ENCODE results near the gene OMA1.
A peak's percentile ranks its signal among the peaks of the same experiment; 100 is the strongest.

The OMA1 gene

DNA sequence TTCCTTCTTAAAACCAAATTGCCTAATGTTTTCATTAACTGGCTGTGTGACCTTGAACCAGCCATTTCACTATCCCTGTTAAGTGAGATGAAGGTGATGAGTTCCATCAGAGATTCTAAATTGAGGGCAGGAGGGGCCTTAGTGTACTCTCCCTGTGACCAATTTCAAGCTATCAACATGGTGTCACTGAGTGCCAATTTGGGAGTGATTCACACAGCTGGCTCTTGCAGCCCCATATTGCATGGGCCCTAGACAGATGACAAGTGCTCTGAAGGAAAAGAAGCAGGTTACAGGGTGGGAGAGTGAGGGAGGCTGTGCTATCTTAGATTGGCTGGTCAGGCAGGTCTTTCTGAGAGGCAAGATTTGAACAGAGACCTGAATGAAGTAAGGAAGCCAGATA lies 43.5 kb upstream of the OMA1 start:
- Histone ChIP-seq H2AFZ (ENCODE audit: insufficient read depth, low read length, poor library complexity) (no peak overlapping the region), H3K36me3 (ENCODE audit: control insufficient read depth in 1 of 2, insufficient read depth in 2 of 2, low read length in 2 of 2) (no peaks in the 10 kb centered on the region), H3K18ac (ENCODE audit: low read length) (no peak overlapping the region), H3K23ac (ENCODE audit: low read length) (no peak overlapping the region), H2AK5ac (ENCODE audit: low read length) (no peak overlapping the region), H3K79me2 (ENCODE audit: control insufficient read depth, insufficient read depth, low read length, poor library complexity) (no peaks in the 10 kb centered on the region), H3K4me3 (ENCODE audit: low read depth, low read length) (no peak overlapping the region), H3K4ac (ENCODE audit: low read depth, low read length) (no peak overlapping the region), H3K27me3 (ENCODE audit: insufficient read depth, low read length) (no peaks in the 10 kb centered on the region), H2BK120ac (ENCODE audit: insufficient read depth, low read length, poor library complexity) (no peak overlapping the region), H3K14ac (ENCODE audit: low read length) (no peak overlapping the region), H3K9me3 (ENCODE audit: insufficient read depth, low read depth, low read length) (no peaks in the 10 kb centered on the region), H4K12ac (ENCODE audit: low read depth, low read length) (no peak overlapping the region), H3K27ac (ENCODE audit: low read depth, low read length) (no peak overlapping the region), H4K91ac (ENCODE audit: low read depth, low read length) (no peak overlapping the region), H3K9ac (ENCODE audit: low read length) (no peak overlapping the region), H4K8ac (ENCODE audit: low read depth, low read length) (no peak overlapping the region), H3K4me2 (ENCODE audit: low read length) (no peak overlapping the region), H3K4me1 (ENCODE audit: control insufficient read depth in 1 of 2, insufficient read depth in 2 of 2, low read length in 2 of 2) (peaks cover 2 to 4% of the 10 kb centered on the region in 2 experiments), H3K79me1 (ENCODE audit: low read length) (peaks cover 2% of the 10 kb centered on the region), H2BK12ac (ENCODE audit: low read length) (no peak overlapping the region), H2BK5ac (ENCODE audit: low read depth, low read length, poor library complexity) (no peak overlapping the region)
- DNase-seq: no peak

DNA sequence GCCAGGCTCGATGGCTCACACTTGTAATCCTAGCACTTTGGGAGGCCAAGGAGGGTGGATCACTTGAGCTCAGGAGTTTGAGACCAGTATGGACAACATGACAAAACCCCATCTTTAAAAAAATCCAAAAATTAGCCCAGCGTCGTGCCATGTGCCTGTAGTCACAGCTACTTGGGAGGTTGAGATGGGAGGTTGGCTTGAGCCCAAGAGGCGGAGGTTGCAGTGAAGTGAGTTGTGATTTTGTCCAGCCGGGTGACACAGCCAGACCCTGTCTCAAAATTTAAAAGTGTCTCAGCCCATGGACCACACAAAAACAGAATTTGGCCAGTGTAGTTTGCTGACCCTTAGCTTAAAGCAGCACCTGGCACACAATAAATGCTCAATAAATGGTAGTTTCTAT lies 41.9 kb upstream of the OMA1 start:
- Histone ChIP-seq H4K8ac (ENCODE audit: low read depth, low read length) (no peak overlapping the region), H2BK12ac (ENCODE audit: low read length) (no peak overlapping the region), H3K4me3 (ENCODE audit: low read depth, low read length) (no peak overlapping the region), H2AFZ (ENCODE audit: insufficient read depth, low read length, poor library complexity) (no peak overlapping the region), H4K12ac (ENCODE audit: low read depth, low read length) (no peak overlapping the region), H2BK120ac (ENCODE audit: insufficient read depth, low read length, poor library complexity) (no peak overlapping the region), H2BK5ac (ENCODE audit: low read depth, low read length, poor library complexity) (no peak overlapping the region), H3K14ac (ENCODE audit: low read length) (no peak overlapping the region), H3K27ac (ENCODE audit: low read depth, low read length) (no peak overlapping the region), H4K91ac (ENCODE audit: low read depth, low read length) (no peak overlapping the region), H3K4me1 (ENCODE audit: control insufficient read depth in 1 of 2, insufficient read depth in 2 of 2, low read length in 2 of 2) (peaks cover 10 to 14% of the 10 kb centered on the region in 2 experiments), H3K9ac (ENCODE audit: low read length) (no peak overlapping the region), H3K79me2 (ENCODE audit: control insufficient read depth, insufficient read depth, low read length, poor library complexity) (no peaks in the 10 kb centered on the region), H3K79me1 (ENCODE audit: low read length) (peaks cover 2% of the 10 kb centered on the region), H3K36me3 (ENCODE audit: control insufficient read depth in 1 of 2, insufficient read depth in 2 of 2, low read length in 2 of 2) (no peaks in the 10 kb centered on the region), H3K4me2 (ENCODE audit: low read length) (no peak overlapping the region), H3K27me3 (ENCODE audit: insufficient read depth, low read length) (no peaks in the 10 kb centered on the region), H2AK5ac (ENCODE audit: low read length) (no peak overlapping the region), H3K23ac (ENCODE audit: low read length) (no peak overlapping the region), H3K18ac (ENCODE audit: low read length) (no peak overlapping the region), H3K4ac (ENCODE audit: low read depth, low read length) (no peak overlapping the region), H3K9me3 (ENCODE audit: insufficient read depth, low read depth, low read length) (no peaks in the 10 kb centered on the region)
- no peak for DNase-seq
- WGBS (ENCODE audit: extremely low coverage, insufficient coverage, insufficient read length): no CpG with 5 or more reads among the region's 5 CpGs

DNA sequence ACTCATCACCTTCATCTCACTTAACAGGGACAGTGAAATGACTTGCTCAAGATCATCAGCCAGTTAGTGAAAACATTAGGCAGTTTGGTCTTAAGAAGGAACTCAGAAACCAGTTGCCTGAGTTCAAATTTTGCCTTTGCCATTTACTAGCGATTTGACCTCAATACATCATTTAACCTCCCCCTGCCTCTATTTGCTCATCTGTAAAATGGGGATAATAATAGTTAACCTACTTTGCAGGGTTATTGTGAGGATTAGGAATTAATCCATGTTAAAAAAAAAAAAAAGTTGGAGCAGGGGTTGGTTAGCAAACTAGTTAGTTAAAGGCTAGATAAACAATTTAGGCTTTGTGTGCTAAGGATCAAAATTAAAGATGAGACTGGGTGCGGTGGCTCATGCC lies 41.1 kb upstream of the OMA1 start:
- H3K4me2 ChIP-seq (ENCODE audit: low read length): no peak overlapping the region
- H3K18ac ChIP-seq (ENCODE audit: low read length): no peak overlapping the region
- H3K27ac ChIP-seq (ENCODE audit: low read depth, low read length): no peak overlapping the region
- no peak overlapping the region for H3K4me3 ChIP-seq (ENCODE audit: low read depth, low read length)
- H4K91ac ChIP-seq (ENCODE audit: low read depth, low read length): no peak overlapping the region
- H2BK5ac ChIP-seq (ENCODE audit: low read depth, low read length, poor library complexity): no peak overlapping the region
- WGBS (ENCODE audit: extremely low coverage, insufficient coverage, insufficient read length): no CpG with 5 or more reads among the region's 2 CpGs
- no peak overlapping the region for H3K23ac ChIP-seq (ENCODE audit: low read length)
- H3K4ac ChIP-seq (ENCODE audit: low read depth, low read length): no peak overlapping the region
- H3K36me3 ChIP-seq (ENCODE audit: control insufficient read depth in 1 of 2, insufficient read depth in 2 of 2, low read length in 2 of 2): no peaks in the 10 kb centered on the region
- no peak overlapping the region for H4K12ac ChIP-seq (ENCODE audit: low read depth, low read length)
- H2BK120ac ChIP-seq (ENCODE audit: insufficient read depth, low read length, poor library complexity): no peak overlapping the region
- H3K4me1 ChIP-seq (ENCODE audit: control insufficient read depth in 1 of 2, insufficient read depth in 2 of 2, low read length in 2 of 2): peaks cover 8 to 12% of the 10 kb centered on the region in 2 experiments
- H3K79me1 ChIP-seq (ENCODE audit: low read length): peaks cover 2% of the 10 kb centered on the region
- H2AFZ ChIP-seq (ENCODE audit: insufficient read depth, low read length, poor library complexity): no peak overlapping the region
- no peak overlapping the region for H3K14ac ChIP-seq (ENCODE audit: low read length)
- H2BK12ac ChIP-seq (ENCODE audit: low read length): no peak overlapping the region
- no peak overlapping the region for H4K8ac ChIP-seq (ENCODE audit: low read depth, low read length)
- no peaks in the 10 kb centered on the region for H3K27me3 ChIP-seq (ENCODE audit: insufficient read depth, low read length)
- DNase-seq: no peak
- no peaks in the 10 kb centered on the region for H3K79me2 ChIP-seq (ENCODE audit: control insufficient read depth, insufficient read depth, low read length, poor library complexity)
- no peak overlapping the region for H2AK5ac ChIP-seq (ENCODE audit: low read length)
- H3K9me3 ChIP-seq (ENCODE audit: insufficient read depth, low read depth, low read length): no peaks in the 10 kb centered on the region
- no peak overlapping the region for H3K9ac ChIP-seq (ENCODE audit: low read length)

DNA sequence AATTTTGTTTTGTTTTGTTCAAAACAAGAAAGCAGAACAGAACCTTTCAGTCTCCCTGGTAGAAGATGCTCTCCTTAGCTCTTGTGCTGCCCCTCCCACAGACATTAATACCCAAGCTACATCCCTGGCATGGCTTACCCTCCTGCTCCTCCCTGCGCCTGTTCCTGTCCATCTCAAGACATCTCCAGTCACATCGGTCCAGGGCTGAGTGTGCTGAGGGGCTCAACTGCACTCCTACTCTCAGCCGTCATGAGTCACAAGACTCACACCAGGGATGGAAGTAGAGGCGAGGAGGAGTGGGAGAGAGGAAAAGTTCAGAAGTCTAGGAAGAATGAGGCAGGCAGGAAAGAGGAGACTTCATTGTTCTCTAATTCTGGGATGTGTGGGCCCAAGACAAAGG lies 39.7 kb upstream of the OMA1 start:
- Histone ChIP-seq H3K4me1 (ENCODE audit: control insufficient read depth in 1 of 2, insufficient read depth in 2 of 2, low read length in 2 of 2) (peaks cover 8 to 10% of the 10 kb centered on the region in 2 experiments), H3K36me3 (ENCODE audit: control insufficient read depth in 1 of 2, insufficient read depth in 2 of 2, low read length in 2 of 2) (no peaks in the 10 kb centered on the region), H2BK120ac (ENCODE audit: insufficient read depth, low read length, poor library complexity) (no peak overlapping the region), H3K4me3 (ENCODE audit: low read depth, low read length) (no peak overlapping the region), H4K12ac (ENCODE audit: low read depth, low read length) (no peak overlapping the region), H2AK5ac (ENCODE audit: low read length) (no peak overlapping the region), H3K27ac (ENCODE audit: low read depth, low read length) (no peak overlapping the region), H3K23ac (ENCODE audit: low read length) (no peak overlapping the region), H4K91ac (ENCODE audit: low read depth, low read length) (no peak overlapping the region), H2BK12ac (ENCODE audit: low read length) (peak overlapping the region; percentile 54), H3K79me1 (ENCODE audit: low read length) (peaks cover 2% of the 10 kb centered on the region), H3K9me3 (ENCODE audit: insufficient read depth, low read depth, low read length) (no peaks in the 10 kb centered on the region), H3K27me3 (ENCODE audit: insufficient read depth, low read length) (no peaks in the 10 kb centered on the region), H4K8ac (ENCODE audit: low read depth, low read length) (no peak overlapping the region), H3K4me2 (ENCODE audit: low read length) (no peak overlapping the region), H3K4ac (ENCODE audit: low read depth, low read length) (peak overlapping the region; percentile 23), H3K9ac (ENCODE audit: low read length) (no peak overlapping the region), H3K18ac (ENCODE audit: low read length) (no peak overlapping the region), H3K79me2 (ENCODE audit: control insufficient read depth, insufficient read depth, low read length, poor library complexity) (no peaks in the 10 kb centered on the region), H2BK5ac (ENCODE audit: low read depth, low read length, poor library complexity) (no peak overlapping the region), H2AFZ (ENCODE audit: insufficient read depth, low read length, poor library complexity) (no peak overlapping the region), H3K14ac (ENCODE audit: low read length) (peak overlapping the region; percentile 25)
- WGBS (ENCODE audit: extremely low coverage, insufficient coverage, insufficient read length): no CpG with 5 or more reads among the region's 4 CpGs
- DNase-seq: no peak

Data from trophoblast cell (in vitro differentiated cells and primary cell).